PC-9 (cell line): ENCODE measurements around the gene KCNIP1.

Experiments used
- CTCF ChIP-seq: fragments of 200-600 bp; sonication (generic); conservative IDR thresholded peaks from 2 replicates; pipeline ENCODE4 v1.6.1; 2017; ENCODE audit warnings: mixed run types, antibody characterized with exemption, mild to moderate bottlenecking, moderate library complexity
- EZH2 ChIP-seq: fragments of 200-600 bp; sonication (generic); IDR thresholded peaks from 2 replicates; pipeline ENCODE4 v1.8.0; 2017; ENCODE audit warnings: antibody characterized with exemption, low read depth

DNA sequence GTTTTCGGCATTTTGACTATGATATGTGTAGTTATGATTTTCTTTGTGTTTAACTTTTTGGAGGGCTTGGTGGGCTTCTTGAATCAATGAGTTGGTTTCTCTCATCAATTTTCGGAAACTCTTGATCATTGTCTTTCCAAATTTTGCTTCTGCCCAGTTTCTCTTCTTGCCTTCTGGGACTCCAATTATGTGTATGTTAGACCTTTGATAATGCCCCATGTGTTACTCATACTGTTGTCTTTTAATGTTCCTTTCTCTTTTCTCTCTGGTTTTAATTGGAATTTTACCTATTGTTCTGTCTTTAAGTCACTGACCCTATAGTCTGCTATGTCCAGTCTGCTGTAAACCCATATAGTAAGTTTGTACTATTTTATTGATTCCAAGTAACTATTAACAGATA lies 41.5 kb downstream of the KCNIP1 start:
- no peak for TF ChIP-seq CTCF
- no peak for TF ChIP-seq EZH2
